Upper lobe of left lung (tissue), 6 donors: Measurements from ENCODE around the gene CCR5. TPM values are rescaled to one million over a fixed set of nuclear protein-coding genes. Genes with fewer than 3 reads are reported as not detected.

Source experiments
- ATAC-seq, 2 donors: fragments of 200-7000 bp; cut with Tn5 transposase; one replicate each; pipeline ENCODE4 v1.9.1; 2022; ENCODE audit warnings: mild to moderate bottlenecking in 2 of 2, moderate library complexity in 2 of 2; ENCODE audit not compliant: low FRiP score in 2 of 2
- DNase-seq, 2 donors: peaks; one replicate each; pipeline ENCODE4 v3.0.0-alpha.2; 2019 to 2020
- H3K27ac ChIP-seq, 4 donors: fragments of 200-600 bp; sonication (generic); one replicate each; pipeline ENCODE4 v1.5.1; 2016 to 2019
- H3K27me3 ChIP-seq, 4 donors: fragments of 200-600 bp; sonication (generic); one replicate each; pipeline ENCODE4 v1.5.1; 2017 to 2019
- H3K36me3 ChIP-seq, 4 donors: fragments of 200-600 bp; sonication (generic); one replicate each; pipeline ENCODE4 v1.5.1; 2016 to 2019
- H3K4me1 ChIP-seq, 4 donors: fragments of 200-600 bp; sonication (generic); one replicate each; pipeline ENCODE4 v1.5.1; 2018 to 2019
- H3K4me3 ChIP-seq, 4 donors: fragments of 200-600 bp; sonication (generic); one replicate each; pipeline ENCODE4 v1.5.1; 2017 to 2019; ENCODE audit warnings: mild to moderate bottlenecking in 2 of 4, moderate library complexity in 1 of 4
- H3K9me3 ChIP-seq, 4 donors: fragments of 200-600 bp; sonication (generic); one replicate each; pipeline ENCODE4 v1.5.1; 2018 to 2019
- CTCF ChIP-seq, 6 experiments: fragments of 450-650 bp in 4 of 6; fragments of 200-600 bp in 2 of 6; sonication (generic) in 2 of 6; IDR thresholded peaks; one replicate each; pipeline ENCODE4 v1.5.1; 2016 to 2019; ENCODE audit warnings: antibody characterized with exemption in 6 of 6
- EP300 ChIP-seq, 4 donors: sonication (generic); formaldehyde crosslinking; IDR thresholded peaks; one replicate each; pipeline ENCODE4 v1.5.1; 2017; ENCODE audit warnings: antibody characterized with exemption in 4 of 4, control low read depth in 2 of 4
- POLR2A ChIP-seq, 4 donors: fragments of 450-650 bp; IDR thresholded peaks; one replicate each; pipeline ENCODE4 v1.5.1; 2016 to 2017; ENCODE audit warnings: antibody characterized with exemption in 4 of 4, mild to moderate bottlenecking in 2 of 4
- POLR2AphosphoS5 ChIP-seq, 2 donors: sonication (generic); formaldehyde crosslinking; IDR thresholded peaks; one replicate each; pipeline ENCODE4 v1.5.1; 2017; ENCODE audit warnings: antibody characterized with exemption in 2 of 2
- WGBS, 2 donors: methylation state at CpG; one replicate each; pipeline ENCODE4 v1.1.5; 2017 to 2018; 5-methylcytosine and 5-hydroxymethylcytosine counted together
- total RNA-seq, 6 donors: library from RNA; depleted of rRNA in 4 of 6; stranded (reverse); fragments of >200 nt in 4 of 6; gene quantifications; one replicate each; pipeline versions ENCODE4 v1.1.0 to v1.2.1, GENCODE V29; 2016 to 2021
- donor health status: DM: no; HTN: no; CAD: no; lungs with moderate emphysema.
- donor health status: DM: no; HTN: yes; CAD: no; lungs with severe emphysema.

The CCR5 gene
- total RNA-seq, 6 donors from 2014 or later: 0.33 to 8.6 (median 3.1) TPM

- WGBS, 2 donors: 20 to 26% methylated on average over 9 to 11 of the region's 11 CpGs
- Histone ChIP-seq H3K36me3 (no peaks in the 10 kb centered on the region), H3K27ac (peak overlapping the region; percentile 90 to 95 (median 92)), H3K27me3 (no peaks in the 10 kb centered on the region), H3K4me1 (peaks cover 49 to 65% (median 59%) of the 10 kb centered on the region in 4 donors), H3K9me3 (no peaks in the 10 kb centered on the region), H3K4me3 (peak overlapping the region in 2 of 4 donors; percentile 27 to 52)
- TF ChIP-seq CTCF (IDR thresholded peaks at IDR 0.05): no peak
- TF ChIP-seq POLR2A (IDR thresholded peaks at IDR 0.05): peak in 2 of 4 donors; percentile 13 to 65
- TF ChIP-seq EP300 (IDR thresholded peaks at IDR 0.05): peak; percentile 34 to 95 (median 64)
- TF ChIP-seq POLR2AphosphoS5 (IDR thresholded peaks at IDR 0.05): peak; percentile 53 to 70
- DNase-seq: peak in 1 of 2 donors; percentile 84
- peak; percentile 59 to 62 for ATAC-seq
Observed at GRCh38 chr3:46405301-46406019, 34.7 kb downstream of the CCR5 start.

- no peaks in the 10 kb centered on the region for H3K9me3 ChIP-seq
- WGBS, 2 donors: 52 to 59% methylated on average over 4 of the region's 4 CpGs
- ATAC-seq (peak; percentile 38 to 70), DNase-seq (peak in 1 of 2 donors; percentile 75)
- H3K4me1 ChIP-seq: peaks cover 54 to 63% (median 57%) of the 10 kb centered on the region in 4 donors
- H3K36me3 ChIP-seq: no peaks in the 10 kb centered on the region
- H3K27me3 ChIP-seq: no peaks in the 10 kb centered on the region
- TF ChIP-seq POLR2AphosphoS5 (IDR thresholded peaks at IDR 0.05): no peak
- TF ChIP-seq EP300 (IDR thresholded peaks at IDR 0.05): peak in 1 of 4 donors; percentile 24
- TF ChIP-seq POLR2A (IDR thresholded peaks at IDR 0.05): no peak
- no peak for TF ChIP-seq CTCF (IDR thresholded peaks at IDR 0.05)
- H3K4me3 ChIP-seq: peak overlapping the region in 2 of 4 donors; percentile 36 to 52
- H3K27ac ChIP-seq: peak overlapping the region; percentile 90 to 95 (median 92)
Observed at GRCh38 chr3:46406443-46406787, 35.7 kb downstream of the CCR5 start.

GRCh38 chr3:46406788-46407611 is 36.3 kb downstream of the CCR5 start, which contains the start of the genes CCR5AS and CCRL2:
TSS of gene CCR5AS (minus strand) at chr3:46407066.
TSS of gene CCRL2 (plus strand) at chr3:46407259. CDS start at chr3:46408080, 821 bp downstream.
- ATAC-seq: peak; percentile 86 to 90
- Histone ChIP-seq H3K4me1 (peaks cover 60 to 67% (median 62%) of the 10 kb centered on the region in 4 donors), H3K27ac (peak within 1 kb of the TSS; percentile 90 to 95 (median 92)), H3K36me3 (no peaks in the 10 kb centered on the region), H3K4me3 (peak within 1 kb of the TSS; percentile 19 to 52 (median 36)), H3K27me3 (no peaks in the 10 kb centered on the region), H3K9me3 (no peaks in the 10 kb centered on the region)
- DNase-seq: peak; percentile 54 to 87
- 23 to 29% methylated on average over 16 to 20 of the region's 20 CpGs for WGBS, 2 donors
- no peak for TF ChIP-seq CTCF (IDR thresholded peaks at IDR 0.05)
- TF ChIP-seq POLR2AphosphoS5 (IDR thresholded peaks at IDR 0.05): peak; percentile 83 to 92
- peak in 3 of 4 donors; percentile 48 to 88 (median 60) for TF ChIP-seq POLR2A (IDR thresholded peaks at IDR 0.05)
- TF ChIP-seq EP300 (IDR thresholded peaks at IDR 0.05): peak in 3 of 4 donors; percentile 16 to 75 (median 55)

- H3K27ac ChIP-seq: peak overlapping the region; percentile 90 to 95 (median 92)
- no peaks in the 10 kb centered on the region for H3K27me3 ChIP-seq
- TF ChIP-seq POLR2AphosphoS5 (IDR thresholded peaks at IDR 0.05) (no peak), POLR2A (IDR thresholded peaks at IDR 0.05) (no peak), EP300 (IDR thresholded peaks at IDR 0.05) (no peak), CTCF (IDR thresholded peaks at IDR 0.05) (no peak)
- no peaks in the 10 kb centered on the region for H3K9me3 ChIP-seq
- H3K36me3 ChIP-seq: no peaks in the 10 kb centered on the region
- WGBS, 2 donors: 58 to 71% methylated on average over 7 of the region's 7 CpGs
- no peak for ATAC-seq
- H3K4me1 ChIP-seq: peaks cover 68 to 72% (median 70%) of the 10 kb centered on the region in 4 donors
- peak overlapping the region; percentile 19 to 52 (median 36) for H3K4me3 ChIP-seq
- no peak for DNase-seq
Observed at GRCh38 chr3:46407970-46408369, 37.2 kb downstream of the CCR5 start.
